Ishikawa (cell line): Measurements from ENCODE around the gene AHSP.

ENCODE experiments used
- TAF1 ChIP-seq: IDR thresholded peaks from 2 replicates; pipeline ENCODE4 v1.6.1; 2012; ENCODE audit warnings: low read depth, mild to moderate bottlenecking

AHSP gene

DNA sequence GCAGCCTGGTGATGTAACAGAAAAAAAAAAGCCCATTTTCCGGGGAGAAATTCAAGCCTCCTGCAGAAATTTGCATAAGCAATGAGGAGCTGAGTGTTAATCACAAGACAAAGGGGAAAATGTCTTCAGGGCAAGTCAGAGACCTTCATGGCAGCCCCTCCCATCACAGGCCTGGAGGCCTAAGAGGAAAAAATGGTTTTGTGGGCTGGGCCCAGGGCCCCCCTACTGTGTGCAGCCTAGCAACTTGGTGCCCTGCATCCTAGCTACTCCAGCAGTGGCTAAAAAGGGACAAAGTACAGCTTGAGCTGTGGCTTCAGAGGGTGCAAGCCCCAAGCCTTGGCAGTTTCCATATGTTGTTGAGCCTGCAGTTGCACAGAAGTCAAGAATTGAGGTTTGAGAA lies 49.7 kb downstream of the AHSP start:
- TF ChIP-seq TAF1: no peak
